ENCODE results near the gene IGFALS. TPM values are rescaled to one million over a fixed set of nuclear protein-coding genes. Genes with fewer than 3 reads are reported as not detected.

IGFALS gene
- total RNA-seq, 1 experiment from 2014 or later = not detected

- Histone ChIP-seq H3K9me3 (ENCODE audit: insufficient read depth, low read depth) (no peaks in the 10 kb centered on the region), H3K79me2 (ENCODE audit: low read depth) (peaks cover 27% of the 10 kb centered on the region), H3K4me2 (no peak overlapping the region), H3K27ac (no peak overlapping the region), H2AFZ (no peak overlapping the region), H3K4me3 (no peak overlapping the region), H3K4me1 (replicated peaks; ENCODE audit: insufficient read depth) (peaks cover 6% of the 10 kb centered on the region), H4K20me1 (ENCODE audit: insufficient read depth) (peaks cover 18% of the 10 kb centered on the region), H3F3A (ENCODE audit: insufficient read depth, low read depth) (no peaks in the 10 kb centered on the region), H3K27me3 (ENCODE audit: insufficient read depth, low read depth) (no peaks in the 10 kb centered on the region), H3K36me3 (ENCODE audit: low read depth) (no peaks in the 10 kb centered on the region), H3K9me2 (ENCODE audit: insufficient read depth) (no peaks in the 10 kb centered on the region)
- no peak for DNase-seq
- POLR2A ChIA-PET (ENCODE audit: unreplicated experiment) = no interaction called here
- TF ChIP-seq EZH2 (IDR thresholded peaks at IDR 0.05; ENCODE audit: low read depth) = no peak
- TF ChIP-seq, protein P1, sequence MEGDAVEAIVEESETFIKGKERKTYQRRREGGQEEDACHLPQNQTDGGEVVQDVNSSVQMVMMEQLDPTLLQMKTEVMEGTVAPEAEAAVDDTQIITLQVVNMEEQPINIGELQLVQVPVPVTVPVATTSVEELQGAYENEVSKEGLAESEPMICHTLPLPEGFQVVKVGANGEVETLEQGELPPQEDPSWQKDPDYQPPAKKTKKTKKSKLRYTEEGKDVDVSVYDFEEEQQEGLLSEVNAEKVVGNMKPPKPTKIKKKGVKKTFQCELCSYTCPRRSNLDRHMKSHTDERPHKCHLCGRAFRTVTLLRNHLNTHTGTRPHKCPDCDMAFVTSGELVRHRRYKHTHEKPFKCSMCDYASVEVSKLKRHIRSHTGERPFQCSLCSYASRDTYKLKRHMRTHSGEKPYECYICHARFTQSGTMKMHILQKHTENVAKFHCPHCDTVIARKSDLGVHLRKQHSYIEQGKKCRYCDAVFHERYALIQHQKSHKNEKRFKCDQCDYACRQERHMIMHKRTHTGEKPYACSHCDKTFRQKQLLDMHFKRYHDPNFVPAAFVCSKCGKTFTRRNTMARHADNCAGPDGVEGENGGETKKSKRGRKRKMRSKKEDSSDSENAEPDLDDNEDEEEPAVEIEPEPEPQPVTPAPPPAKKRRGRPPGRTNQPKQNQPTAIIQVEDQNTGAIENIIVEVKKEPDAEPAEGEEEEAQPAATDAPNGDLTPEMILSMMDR (conservative IDR thresholded peaks at IDR 0.05) = no peak
- intact Hi-C loops (cut with micrococcal nuclease; ENCODE audit: unreplicated experiment) = no loop called here
- BruUV-seq (replicated peaks) = no TSS peak
- CTCF ChIA-PET = no interaction called here
Measured at GRCh38 chr16:1788708-1789100, 4.8 kb downstream of the IGFALS start.

DNA sequence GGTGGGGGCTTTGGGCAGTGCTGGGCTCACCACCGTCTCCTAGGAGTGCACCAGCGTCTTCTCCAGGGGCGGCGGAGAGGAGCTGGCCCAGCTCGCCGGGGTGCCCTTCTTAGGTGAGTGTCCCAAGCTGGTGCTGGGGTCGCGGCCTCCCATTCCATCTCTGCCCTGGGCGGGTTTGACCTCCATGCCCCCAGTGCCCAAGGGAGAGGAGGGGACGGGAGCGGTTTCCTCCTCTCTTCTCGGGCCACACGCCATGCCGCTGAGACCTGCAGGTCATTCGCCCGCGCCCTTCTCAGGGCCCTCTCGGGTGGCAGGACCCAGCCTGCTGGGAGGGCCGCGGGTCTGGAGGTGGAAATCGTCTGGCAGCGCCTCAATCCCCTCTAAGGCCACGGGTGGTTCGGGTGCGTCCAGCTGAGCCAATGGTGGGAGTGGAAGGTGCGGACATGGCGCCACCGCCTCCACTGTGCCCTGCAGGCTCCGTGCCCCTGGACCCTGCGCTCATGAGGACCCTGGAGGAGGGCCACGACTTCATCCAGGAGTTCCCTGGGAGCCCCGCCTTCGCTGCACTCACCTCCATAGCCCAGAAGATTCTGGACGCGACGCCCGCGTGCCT is 5.3 kb downstream of the IGFALS start:
- ChIA-PET POLR2A (ENCODE audit: unreplicated experiment) (no interaction called here), CTCF (no interaction called here)

DNA sequence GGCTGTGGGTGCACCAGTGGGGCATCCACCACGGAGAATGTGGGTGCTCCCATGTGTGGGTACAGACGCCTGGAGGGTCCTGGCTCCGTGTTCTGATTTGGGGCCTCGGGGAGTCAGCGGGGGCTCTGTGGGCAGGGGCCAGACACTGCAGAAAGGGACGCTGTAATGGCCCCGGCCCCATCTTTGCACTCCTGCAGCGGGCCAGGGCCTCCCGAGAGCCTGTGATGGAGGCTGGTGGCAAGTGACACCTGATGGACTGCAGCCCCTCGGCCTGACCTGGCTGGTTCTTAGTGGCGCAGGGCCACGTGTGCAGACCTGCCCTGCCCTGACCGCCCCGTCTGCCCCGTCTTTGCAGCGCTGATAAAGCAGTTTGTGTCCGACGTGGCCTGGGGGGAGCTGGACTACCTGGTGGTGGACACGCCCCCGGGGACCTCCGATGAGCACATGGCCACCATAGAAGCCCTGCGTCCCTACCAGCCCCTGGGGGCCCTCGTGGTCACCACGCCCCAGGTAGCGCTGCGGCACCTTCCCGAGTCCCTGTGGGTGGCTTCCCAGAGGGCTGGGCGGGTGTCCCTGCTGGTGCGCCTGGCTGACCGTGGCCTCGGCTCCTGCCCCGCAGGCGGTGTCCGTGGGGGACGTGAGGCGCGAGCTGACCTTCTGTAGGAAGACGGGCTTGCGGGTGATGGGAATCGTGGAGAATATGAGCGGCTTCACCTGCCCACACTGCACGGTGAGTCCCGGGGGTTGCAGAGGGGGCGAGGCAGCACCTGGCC is 6.0 kb downstream of the IGFALS start:
- H3K27me3 ChIP-seq (ENCODE audit: insufficient read depth, low read depth) = no peaks in the 10 kb centered on the region
- no peak for DNase-seq
- no peak for TF ChIP-seq EZH2 (IDR thresholded peaks at IDR 0.05; ENCODE audit: low read depth)
- TF ChIP-seq, protein P1 (conservative IDR thresholded peaks at IDR 0.05) = no peak
- H3K27ac ChIP-seq = no peak overlapping the region
- H3K4me3 ChIP-seq = no peak overlapping the region
- H3K79me2 ChIP-seq (ENCODE audit: low read depth) = peaks cover 35% of the 10 kb centered on the region
- no peak overlapping the region for H2AFZ ChIP-seq
- no TSS peak for BruUV-seq (replicated peaks)
- ChIA-PET CTCF (no interaction called here), POLR2A (ENCODE audit: unreplicated experiment) (no interaction called here)
- H3K36me3 ChIP-seq (ENCODE audit: low read depth) = no peaks in the 10 kb centered on the region
- peaks cover 18% of the 10 kb centered on the region for H4K20me1 ChIP-seq (ENCODE audit: insufficient read depth)
- no peaks in the 10 kb centered on the region for H3F3A ChIP-seq (ENCODE audit: insufficient read depth, low read depth)
- no peaks in the 10 kb centered on the region for H3K9me3 ChIP-seq (ENCODE audit: insufficient read depth, low read depth)
- no peaks in the 10 kb centered on the region for H3K9me2 ChIP-seq (ENCODE audit: insufficient read depth)
- H3K4me2 ChIP-seq = no peak overlapping the region
- intact Hi-C loops (cut with micrococcal nuclease; ENCODE audit: unreplicated experiment) = no loop called here
- peaks cover 7% of the 10 kb centered on the region for H3K4me1 ChIP-seq (replicated peaks; ENCODE audit: insufficient read depth)

More for the DNA sequence above, 5.3 kb downstream of the IGFALS start:
- no peaks in the 10 kb centered on the region for H3K36me3 ChIP-seq (ENCODE audit: low read depth)
- no peaks in the 10 kb centered on the region for H3K27me3 ChIP-seq (ENCODE audit: insufficient read depth, low read depth)
- no TSS peak for BruUV-seq (replicated peaks)
- TF ChIP-seq, protein P1 (conservative IDR thresholded peaks at IDR 0.05) = no peak
- TF ChIP-seq EZH2 (IDR thresholded peaks at IDR 0.05; ENCODE audit: low read depth) = no peak
- H3K9me3 ChIP-seq (ENCODE audit: insufficient read depth, low read depth) = no peaks in the 10 kb centered on the region
- intact Hi-C loops (cut with micrococcal nuclease; ENCODE audit: unreplicated experiment) = no loop called here
- H3K27ac ChIP-seq = no peak overlapping the region
- DNase-seq = no peak
- H3K4me2 ChIP-seq = no peak overlapping the region
- no peaks in the 10 kb centered on the region for H3K9me2 ChIP-seq (ENCODE audit: insufficient read depth)
- peaks cover 7% of the 10 kb centered on the region for H3K4me1 ChIP-seq (replicated peaks; ENCODE audit: insufficient read depth)
- H3K4me3 ChIP-seq = no peak overlapping the region
- peaks cover 32% of the 10 kb centered on the region for H3K79me2 ChIP-seq (ENCODE audit: low read depth)
- peaks cover 18% of the 10 kb centered on the region for H4K20me1 ChIP-seq (ENCODE audit: insufficient read depth)
- H2AFZ ChIP-seq = no peak overlapping the region
- H3F3A ChIP-seq (ENCODE audit: insufficient read depth, low read depth) = no peaks in the 10 kb centered on the region
